NCI-H146 (cell line): ENCODE results near the gene CEP104.
A peak's percentile ranks its signal among the peaks of the same experiment; 100 is the strongest.

Experiments used
- DNase-seq: peaks from one replicate; lab custom pipeline; 2025; lab: John Stamatoyannopoulos, UW

Gene CEP104

GRCh38 chr1:3868464-3869006 is 11.5 kb upstream of the CEP104 start:
- DNase-seq = no peak

GRCh38 chr1:3865606-3866160 is 8.7 kb upstream of the CEP104 start:
- no peak for DNase-seq

GRCh38 chr1:3864884-3865283 is 7.9 kb upstream of the CEP104 start:
- DNase-seq = no peak

GRCh38 chr1:3863231-3863935 is 6.4 kb upstream of the CEP104 start:
- DNase-seq = no peak

- DNase-seq = peak; percentile 32
These were observed 1.4 kb upstream of the CEP104 start for GRCh38 chr1:3858231-3858981.

- no peak for DNase-seq
These were observed 749 bp upstream of the CEP104 start for GRCh38 chr1:3857791-3858129.

- no peak for DNase-seq
These were observed 4.1 kb downstream of the CEP104 start for GRCh38 chr1:3852711-3853485.

- no peak for DNase-seq
These were observed 4.9 kb downstream of the CEP104 start for GRCh38 chr1:3852091-3852490.

GRCh38 chr1:3851292-3851691 is 5.7 kb downstream of the CEP104 start:
- no peak for DNase-seq

- DNase-seq = no peak
These were observed 6.2 kb downstream of the CEP104 start for GRCh38 chr1:3850857-3851256.

GRCh38 chr1:3847081-3847480 is 9.9 kb downstream of the CEP104 start:
- no peak for DNase-seq

- DNase-seq = no peak
These were observed 10.5 kb downstream of the CEP104 start for GRCh38 chr1:3846541-3846940.

- no peak for DNase-seq
These were observed 14.1 kb downstream of the CEP104 start for GRCh38 chr1:3842912-3843311.

GRCh38 chr1:3841491-3841890 is 15.5 kb downstream of the CEP104 start:
- DNase-seq = no peak

GRCh38 chr1:3838788-3839187 is 18.2 kb downstream of the CEP104 start:
- DNase-seq = no peak

- no peak for DNase-seq
These were observed 19.3 kb downstream of the CEP104 start for GRCh38 chr1:3837685-3838084.

GRCh38 chr1:3837200-3837599 is 19.8 kb downstream of the CEP104 start:
- no peak for DNase-seq

- DNase-seq = no peak
These were observed 20.6 kb downstream of the CEP104 start for GRCh38 chr1:3836421-3836820.

- no peak for DNase-seq
These were observed 22.3 kb downstream of the CEP104 start for GRCh38 chr1:3834701-3835100.

GRCh38 chr1:3831689-3832088 is 25.3 kb downstream of the CEP104 start:
- no peak for DNase-seq

- DNase-seq = no peak
These were observed 28.6 kb downstream of the CEP104 start for GRCh38 chr1:3828391-3828790.

- DNase-seq = no peak
These were observed 29.2 kb downstream of the CEP104 start for GRCh38 chr1:3827813-3828307.
